Measurements from ENCODE around the gene SNCAIP. TPM values are rescaled to one million over a fixed set of nuclear protein-coding genes. Genes with fewer than 3 reads are reported as not detected.

The SNCAIP gene
- total and polyA plus RNA-seq, 4 donors: 3.6 to 14.7 (median 9.0) TPM

DNA sequence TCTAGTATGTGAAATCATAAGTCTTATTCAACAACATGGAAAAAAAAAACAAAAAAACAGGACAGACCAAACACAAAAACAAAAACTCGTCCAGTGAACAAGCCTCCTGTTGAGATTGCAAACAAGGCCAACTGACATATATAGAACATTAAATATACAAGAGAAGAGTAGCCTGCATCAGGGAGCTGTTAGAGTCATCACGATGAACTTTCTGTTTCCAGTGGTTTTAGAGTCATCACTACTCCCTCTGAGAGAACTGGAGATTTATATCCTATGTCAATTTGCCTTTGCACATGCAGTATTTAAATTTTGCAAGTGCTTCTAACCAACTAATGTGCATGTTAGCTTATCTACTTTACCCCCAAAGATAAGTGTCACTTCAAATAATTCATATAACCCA lies 9.9 kb downstream of the SNCAIP start:
- WGBS, 2 donors: 81 to 85% methylated on average over 2 of the region's 2 CpGs
- no peaks in the 10 kb centered on the region for H3K36me3 ChIP-seq (ENCODE audit: control insufficient read depth in 1 of 2, insufficient read depth in 2 of 2, low read length in 1 of 2)
- H3K4me3 ChIP-seq (ENCODE audit: low read length in 2 of 2): no peak overlapping the region
- intact Hi-C loops (cut with DNase I): no loop called here
- no peak for DNase-seq
- H3K9me3 ChIP-seq (ENCODE audit: control insufficient read depth, low read length): no peaks in the 10 kb centered on the region
- H3K4me1 ChIP-seq (ENCODE audit: control insufficient read depth in 1 of 2, insufficient read depth in 2 of 2, low read length in 2 of 2): peaks cover 0 to 3% of the 10 kb centered on the region in 2 donors
- no peak for ATAC-seq (ENCODE audit: low FRiP score)
- H3K27me3 ChIP-seq (ENCODE audit: control insufficient read depth in 1 of 2, insufficient read depth in 2 of 2, low read length in 1 of 2): no peaks in the 10 kb centered on the region
- H3K27ac ChIP-seq (ENCODE audit: low read depth in 1 of 2, low read length in 2 of 2): no peak overlapping the region

DNA sequence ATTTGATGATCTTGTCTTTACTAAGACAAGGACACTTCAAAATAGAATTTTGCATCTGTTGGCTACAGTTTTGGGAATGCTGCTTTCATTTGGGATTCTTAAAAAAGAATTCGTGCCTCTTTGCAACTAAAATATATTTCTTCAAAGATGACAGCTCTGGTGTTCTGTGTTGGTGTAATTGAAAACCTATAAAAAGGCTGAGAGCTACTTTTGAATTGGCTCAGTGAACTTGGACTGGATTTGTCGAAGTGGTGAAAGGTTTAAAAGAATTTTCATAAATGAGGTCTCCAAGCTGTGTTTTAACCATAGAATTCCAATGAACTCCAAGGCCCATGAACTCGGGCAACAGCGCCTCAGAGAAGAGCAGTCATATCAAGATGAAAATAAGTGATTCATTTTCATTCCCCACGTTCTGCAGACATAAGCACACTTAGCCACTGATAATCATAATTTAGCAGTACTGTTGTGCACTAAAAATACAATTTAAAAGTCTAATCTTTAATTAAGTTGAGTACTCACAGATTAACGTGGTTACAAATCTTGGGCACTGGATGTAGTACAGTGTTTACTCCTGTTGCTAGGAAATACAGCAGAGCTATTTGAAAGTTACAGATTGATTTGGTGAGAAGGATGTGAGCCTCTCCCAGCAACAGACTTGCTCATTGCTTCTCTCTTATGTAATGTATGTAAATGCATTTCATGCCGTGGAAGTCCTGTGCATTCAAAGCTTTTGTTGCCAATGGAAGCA lies 10.9 kb downstream of the SNCAIP start:
- no peaks in the 10 kb centered on the region for H3K36me3 ChIP-seq (ENCODE audit: control insufficient read depth in 1 of 2, insufficient read depth in 2 of 2, low read length in 1 of 2)
- H3K27ac ChIP-seq (ENCODE audit: low read depth in 1 of 2, low read length in 2 of 2): no peak overlapping the region
- H3K4me1 ChIP-seq (ENCODE audit: control insufficient read depth in 1 of 2, insufficient read depth in 2 of 2, low read length in 2 of 2): peaks cover 0 to 3% of the 10 kb centered on the region in 2 donors
- no peaks in the 10 kb centered on the region for H3K9me3 ChIP-seq (ENCODE audit: control insufficient read depth, low read length)
- no peaks in the 10 kb centered on the region for H3K27me3 ChIP-seq (ENCODE audit: control insufficient read depth in 1 of 2, insufficient read depth in 2 of 2, low read length in 1 of 2)
- no peak overlapping the region for H3K4me3 ChIP-seq (ENCODE audit: low read length in 2 of 2)
- no peak for ATAC-seq (ENCODE audit: low FRiP score)
- no peak for DNase-seq
- WGBS, 2 donors: 7 to 8% methylated on average over 7 of the region's 7 CpGs
- intact Hi-C loops (cut with DNase I): no loop called here

DNA sequence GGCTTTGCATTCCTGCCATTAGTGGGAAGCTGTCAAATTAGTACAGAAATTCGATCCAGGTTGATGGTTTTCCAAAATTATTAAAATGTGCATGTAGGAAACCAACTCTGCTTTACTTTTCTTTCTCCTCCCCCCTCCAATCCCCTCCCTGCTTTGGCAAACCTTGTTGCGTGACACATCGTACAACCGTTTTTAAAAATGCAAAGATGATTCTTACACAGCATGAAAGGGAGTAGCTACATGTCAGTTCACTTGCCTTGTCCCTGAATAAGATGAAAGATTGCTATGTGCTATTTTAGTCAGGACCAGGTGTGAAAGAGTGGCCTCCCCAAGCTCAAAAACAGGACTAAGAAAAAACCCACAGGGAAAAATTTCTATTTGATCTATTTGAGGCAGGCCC lies 11.7 kb downstream of the SNCAIP start:
- ATAC-seq (ENCODE audit: low FRiP score): no peak
- Histone ChIP-seq H3K27me3 (ENCODE audit: control insufficient read depth in 1 of 2, insufficient read depth in 2 of 2, low read length in 1 of 2) (no peaks in the 10 kb centered on the region), H3K27ac (ENCODE audit: low read depth in 1 of 2, low read length in 2 of 2) (no peak overlapping the region), H3K4me1 (ENCODE audit: control insufficient read depth in 1 of 2, insufficient read depth in 2 of 2, low read length in 2 of 2) (peaks cover 0 to 3% of the 10 kb centered on the region in 2 donors), H3K4me3 (ENCODE audit: low read length in 2 of 2) (no peak overlapping the region), H3K9me3 (ENCODE audit: control insufficient read depth, low read length) (no peaks in the 10 kb centered on the region), H3K36me3 (ENCODE audit: control insufficient read depth in 1 of 2, insufficient read depth in 2 of 2, low read length in 1 of 2) (no peaks in the 10 kb centered on the region)
- 61 to 80% methylated on average over 4 of the region's 4 CpGs for WGBS, 2 donors
- intact Hi-C loops (cut with DNase I): no loop called here
- DNase-seq: no peak

DNA sequence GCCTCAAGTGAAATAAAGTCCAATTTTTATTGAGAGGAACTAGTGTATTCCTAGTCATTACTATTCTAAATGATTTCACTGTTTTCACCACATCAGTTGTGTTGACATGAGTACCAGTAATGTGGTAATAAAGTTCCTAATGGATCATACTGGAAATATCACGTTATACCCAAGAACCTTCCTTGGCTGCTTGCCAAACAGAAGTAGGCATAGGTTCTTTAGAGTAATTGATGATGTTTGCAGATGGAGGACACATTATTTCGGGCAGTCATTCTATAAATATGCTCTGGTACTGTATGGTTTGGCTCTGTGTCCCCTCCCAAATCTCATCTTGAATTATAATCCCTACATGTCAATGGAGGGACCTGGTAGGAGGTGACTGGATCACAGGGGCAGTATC lies 15.1 kb downstream of the SNCAIP start:
- no peaks in the 10 kb centered on the region for H3K27me3 ChIP-seq (ENCODE audit: control insufficient read depth in 1 of 2, insufficient read depth in 2 of 2, low read length in 1 of 2)
- WGBS, 2 donors: 46 to 54% methylated on average over 2 of the region's 2 CpGs
- intact Hi-C loops (cut with DNase I): no loop called here
- no peak overlapping the region for H3K4me3 ChIP-seq (ENCODE audit: low read length in 2 of 2)
- ATAC-seq (ENCODE audit: low FRiP score): no peak
- no peak overlapping the region for H3K27ac ChIP-seq (ENCODE audit: low read depth in 1 of 2, low read length in 2 of 2)
- no peaks in the 10 kb centered on the region for H3K36me3 ChIP-seq (ENCODE audit: control insufficient read depth in 1 of 2, insufficient read depth in 2 of 2, low read length in 1 of 2)
- H3K4me1 ChIP-seq (ENCODE audit: control insufficient read depth in 1 of 2, insufficient read depth in 2 of 2, low read length in 2 of 2): peaks cover 0 to 3% of the 10 kb centered on the region in 2 donors
- H3K9me3 ChIP-seq (ENCODE audit: control insufficient read depth, low read length): no peaks in the 10 kb centered on the region
- no peak for DNase-seq

DNA sequence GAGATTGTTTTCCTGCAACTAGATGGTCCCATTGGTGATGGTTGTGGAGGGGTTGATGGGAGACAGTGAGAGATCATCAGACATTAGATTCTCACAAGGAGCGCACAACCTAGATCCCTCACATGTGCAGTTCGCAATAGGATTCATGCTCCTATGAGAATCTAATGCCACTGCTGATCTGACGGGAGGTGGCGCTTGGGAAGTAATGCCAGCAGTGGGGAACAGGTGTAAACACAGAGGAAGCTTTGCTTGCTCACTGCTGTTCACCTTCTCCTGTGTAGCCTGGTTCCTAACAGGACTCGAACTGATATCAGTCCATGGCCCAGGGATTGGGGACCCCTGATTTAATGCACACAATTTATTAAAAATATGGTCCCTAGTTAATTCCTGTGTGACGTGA lies 18.8 kb downstream of the SNCAIP start:
- Histone ChIP-seq H3K9me3 (ENCODE audit: control insufficient read depth, low read length) (no peaks in the 10 kb centered on the region), H3K4me3 (ENCODE audit: low read length in 2 of 2) (no peak overlapping the region), H3K4me1 (ENCODE audit: control insufficient read depth in 1 of 2, insufficient read depth in 2 of 2, low read length in 2 of 2) (peaks cover 0 to 4% of the 10 kb centered on the region in 2 donors), H3K36me3 (ENCODE audit: control insufficient read depth in 1 of 2, insufficient read depth in 2 of 2, low read length in 1 of 2) (no peaks in the 10 kb centered on the region), H3K27me3 (ENCODE audit: control insufficient read depth in 1 of 2, insufficient read depth in 2 of 2, low read length in 1 of 2) (no peaks in the 10 kb centered on the region), H3K27ac (ENCODE audit: low read depth in 1 of 2, low read length in 2 of 2) (no peak overlapping the region)
- DNase-seq (no peak), ATAC-seq (ENCODE audit: low FRiP score) (no peak)
- 96 to 97% methylated on average over 6 of the region's 6 CpGs for WGBS, 2 donors
- intact Hi-C loops (cut with DNase I): no loop called here

DNA sequence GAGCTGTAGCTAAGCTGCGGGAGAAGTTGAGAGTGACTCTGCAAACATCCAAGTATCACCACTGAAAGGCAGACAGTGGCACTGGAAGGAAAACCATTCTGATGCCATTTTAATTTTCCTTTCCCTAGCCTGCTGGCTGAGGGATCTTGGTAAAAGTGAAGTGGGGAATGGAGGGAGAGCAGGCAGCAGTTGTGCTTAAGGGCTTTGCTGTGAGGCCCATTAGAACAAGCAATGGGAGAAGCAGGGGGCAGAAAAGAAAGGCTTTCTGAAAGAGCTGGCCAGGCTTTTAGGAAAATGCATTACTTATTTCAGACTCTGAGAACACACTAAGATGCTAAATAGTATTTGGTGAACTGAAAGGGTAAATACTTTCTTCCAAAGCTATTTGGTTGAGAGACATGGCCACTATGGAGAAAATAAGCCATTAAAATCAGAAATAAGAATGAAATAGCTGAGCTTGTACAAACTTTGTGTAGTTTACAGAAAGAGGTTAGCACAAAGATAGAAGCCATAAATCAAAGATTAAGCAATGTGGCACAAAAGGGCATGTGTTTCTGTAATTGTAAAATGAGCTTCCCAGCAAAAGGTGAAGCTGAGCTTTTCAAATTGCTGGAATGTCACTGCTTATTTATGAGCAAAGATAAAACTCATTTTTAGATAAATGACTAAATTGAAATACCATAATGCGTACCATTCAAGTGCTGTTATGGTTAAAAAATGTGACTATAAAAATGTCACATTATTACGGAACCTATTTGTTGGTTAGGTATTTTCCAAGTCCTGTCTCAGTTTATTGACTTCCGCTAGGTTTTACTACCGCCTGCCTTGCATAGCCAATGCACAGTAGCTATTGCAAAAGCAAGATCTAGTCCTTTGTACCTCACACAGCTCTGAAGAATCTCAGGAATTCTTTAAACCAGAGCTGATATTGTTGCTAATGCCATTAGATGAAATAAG lies 20.8 kb downstream of the SNCAIP start:
- no peak overlapping the region for H3K4me3 ChIP-seq (ENCODE audit: low read length in 2 of 2)
- WGBS, 2 donors: 94% methylated on average over 5 of the region's 5 CpGs
- intact Hi-C loops (cut with DNase I): no loop called here
- H3K36me3 ChIP-seq (ENCODE audit: control insufficient read depth in 1 of 2, insufficient read depth in 2 of 2, low read length in 1 of 2): no peaks in the 10 kb centered on the region
- ATAC-seq (ENCODE audit: low FRiP score): no peak
- peaks cover 0 to 4% of the 10 kb centered on the region in 2 donors for H3K4me1 ChIP-seq (ENCODE audit: control insufficient read depth in 1 of 2, insufficient read depth in 2 of 2, low read length in 2 of 2)
- H3K9me3 ChIP-seq (ENCODE audit: control insufficient read depth, low read length): no peaks in the 10 kb centered on the region
- H3K27ac ChIP-seq (ENCODE audit: low read depth in 1 of 2, low read length in 2 of 2): no peak overlapping the region
- DNase-seq: no peak
- no peaks in the 10 kb centered on the region for H3K27me3 ChIP-seq (ENCODE audit: control insufficient read depth in 1 of 2, insufficient read depth in 2 of 2, low read length in 1 of 2)

GRCh38 chr5:122333564-122333963 lies 21.5 kb downstream of the SNCAIP start:
- ATAC-seq (ENCODE audit: low FRiP score) (no peak), DNase-seq (no peak)
- peaks cover 0 to 4% of the 10 kb centered on the region in 2 donors for H3K4me1 ChIP-seq (ENCODE audit: control insufficient read depth in 1 of 2, insufficient read depth in 2 of 2, low read length in 2 of 2)
- no peak overlapping the region for H3K27ac ChIP-seq (ENCODE audit: low read depth in 1 of 2, low read length in 2 of 2)
- intact Hi-C loops (cut with DNase I): no loop called here
- no peaks in the 10 kb centered on the region for H3K9me3 ChIP-seq (ENCODE audit: control insufficient read depth, low read length)
- H3K4me3 ChIP-seq (ENCODE audit: low read length in 2 of 2): no peak overlapping the region
- H3K36me3 ChIP-seq (ENCODE audit: control insufficient read depth in 1 of 2, insufficient read depth in 2 of 2, low read length in 1 of 2): no peaks in the 10 kb centered on the region
- 93 to 96% methylated on average over 4 of the region's 4 CpGs for WGBS, 2 donors
- no peaks in the 10 kb centered on the region for H3K27me3 ChIP-seq (ENCODE audit: control insufficient read depth in 1 of 2, insufficient read depth in 2 of 2, low read length in 1 of 2)

- peaks cover 0 to 5% of the 10 kb centered on the region in 2 donors for H3K4me1 ChIP-seq (ENCODE audit: control insufficient read depth in 1 of 2, insufficient read depth in 2 of 2, low read length in 2 of 2)
- H3K4me3 ChIP-seq (ENCODE audit: low read length in 2 of 2): no peak overlapping the region
- intact Hi-C loops (cut with DNase I): no loop called here
- ATAC-seq (ENCODE audit: low FRiP score) (no peak), DNase-seq (no peak)
- no peaks in the 10 kb centered on the region for H3K9me3 ChIP-seq (ENCODE audit: control insufficient read depth, low read length)
- no peaks in the 10 kb centered on the region for H3K27me3 ChIP-seq (ENCODE audit: control insufficient read depth in 1 of 2, insufficient read depth in 2 of 2, low read length in 1 of 2)
- no peak overlapping the region for H3K27ac ChIP-seq (ENCODE audit: low read depth in 1 of 2, low read length in 2 of 2)
- no peaks in the 10 kb centered on the region for H3K36me3 ChIP-seq (ENCODE audit: control insufficient read depth in 1 of 2, insufficient read depth in 2 of 2, low read length in 1 of 2)
- 75 to 82% methylated on average over 5 of the region's 5 CpGs for WGBS, 2 donors
Observed at GRCh38 chr5:122339591-122339990, 27.6 kb downstream of the SNCAIP start.

Data from aorta (tissue), 5 donors.